HG02759 (cell line): ENCODE results near the gene WWTR1.

Experiments used
- ATAC-seq: cut with Tn5 transposase; IDR thresholded peaks from one replicate; pipeline ENCODE4 v1.9.1; 2021; ENCODE audit warnings: mild to moderate bottlenecking, moderate library complexity; ENCODE audit not compliant: unreplicated experiment

Gene WWTR1

GRCh38 chr3:149625795-149626194 is 32.0 kb downstream of the WWTR1 start:
- no peak for ATAC-seq

- ATAC-seq = no peak
Observed at GRCh38 chr3:149623824-149624223, 34.0 kb downstream of the WWTR1 start.

- ATAC-seq = peak; percentile 74
Observed at GRCh38 chr3:149621218-149622005, 36.4 kb downstream of the WWTR1 start.

- ATAC-seq = peak; percentile 53
Observed at GRCh38 chr3:149620291-149621020, 37.4 kb downstream of the WWTR1 start.

- ATAC-seq = no peak
Observed at GRCh38 chr3:149619136-149619535, 38.7 kb downstream of the WWTR1 start.

GRCh38 chr3:149618151-149619123 is 39.4 kb downstream of the WWTR1 start:
- no peak for ATAC-seq

GRCh38 chr3:149615731-149616221 is 42.0 kb downstream of the WWTR1 start:
- ATAC-seq = no peak

GRCh38 chr3:149613988-149614387 is 43.8 kb downstream of the WWTR1 start:
- ATAC-seq = no peak

GRCh38 chr3:149612456-149612855 is 45.4 kb downstream of the WWTR1 start:
- no peak for ATAC-seq

- no peak for ATAC-seq
Observed at GRCh38 chr3:149611149-149611548, 46.7 kb downstream of the WWTR1 start.

- ATAC-seq = no peak
Observed at GRCh38 chr3:149610351-149611105, 47.3 kb downstream of the WWTR1 start.

GRCh38 chr3:149609595-149609994 is 48.2 kb downstream of the WWTR1 start:
- ATAC-seq = peak; percentile 88

GRCh38 chr3:149608987-149609386 is 48.8 kb downstream of the WWTR1 start:
- no peak for ATAC-seq

GRCh38 chr3:149605902-149606301 is 51.9 kb downstream of the WWTR1 start:
- ATAC-seq = no peak

GRCh38 chr3:149604125-149604875 is 53.5 kb downstream of the WWTR1 start:
- no peak for ATAC-seq

- ATAC-seq = no peak
Observed at GRCh38 chr3:149603126-149604074, 54.4 kb downstream of the WWTR1 start.

GRCh38 chr3:149600634-149601033 is 57.2 kb downstream of the WWTR1 start:
- no peak for ATAC-seq

GRCh38 chr3:149599236-149599635 is 58.6 kb downstream of the WWTR1 start:
- no peak for ATAC-seq
